ENCODE results near the gene BBS2.

GRCh38 chr16:56518425-56518824 lies 1.4 kb downstream of the BBS2 start:
- TF ChIP-seq CTCF (IDR thresholded peaks at IDR 0.05): no peak
- no peak for TF ChIP-seq POLR2AphosphoS5 (IDR thresholded peaks at IDR 0.05)
- no peak for TF ChIP-seq EP300 (IDR thresholded peaks at IDR 0.05)

All from upper lobe of left lung (tissue), 4 donors.